Stimulated activated CD4-positive, alpha-beta T cell treated with anti-CD3 and anti-CD28 coated beads, Interleukin-2, amount 100 ng/mL, for 48 hours (primary cell): ENCODE results near the gene CAMTA1.

Experiments used
- DNase-seq, 2 donors: peaks; one replicate each; pipeline ENCODE4 v3.0.0-alpha.2; 2020

Gene CAMTA1

DNA sequence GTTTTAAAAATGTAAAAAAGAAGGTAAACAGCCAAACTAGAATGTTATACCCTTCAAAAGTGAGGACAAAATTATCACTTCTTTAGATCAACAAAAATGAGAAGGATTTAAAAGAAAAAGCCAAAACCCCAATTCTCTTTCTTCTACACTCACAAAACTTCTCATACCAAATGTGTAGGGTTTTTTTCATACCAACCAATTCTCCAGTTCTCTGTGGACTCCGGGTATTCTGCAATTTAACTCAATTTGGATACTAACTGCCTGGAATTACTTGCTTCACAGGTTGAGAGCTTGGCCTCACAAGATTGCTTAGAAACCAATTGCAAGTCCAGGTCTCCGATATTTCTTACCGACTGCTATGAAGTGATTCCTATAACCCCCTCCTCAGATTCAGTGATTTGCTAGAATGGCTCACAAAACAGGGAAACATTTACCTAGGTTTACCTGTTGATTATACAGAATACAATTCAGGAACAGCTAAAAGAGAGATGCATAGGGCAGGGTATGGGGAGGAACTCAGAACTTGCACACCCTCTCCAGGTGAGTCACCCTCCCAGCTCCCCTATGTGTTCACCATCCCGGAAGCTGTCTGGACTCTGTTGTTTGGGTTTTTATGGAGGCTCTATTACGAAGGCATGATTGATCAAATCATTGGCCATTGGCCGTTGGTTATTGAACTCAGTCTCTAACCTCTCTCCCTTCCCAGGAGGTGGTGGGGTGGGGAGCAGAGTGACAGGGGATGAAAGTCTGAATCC, 67.1 kb downstream of the CAMTA1 start:
- no peak for DNase-seq

DNA sequence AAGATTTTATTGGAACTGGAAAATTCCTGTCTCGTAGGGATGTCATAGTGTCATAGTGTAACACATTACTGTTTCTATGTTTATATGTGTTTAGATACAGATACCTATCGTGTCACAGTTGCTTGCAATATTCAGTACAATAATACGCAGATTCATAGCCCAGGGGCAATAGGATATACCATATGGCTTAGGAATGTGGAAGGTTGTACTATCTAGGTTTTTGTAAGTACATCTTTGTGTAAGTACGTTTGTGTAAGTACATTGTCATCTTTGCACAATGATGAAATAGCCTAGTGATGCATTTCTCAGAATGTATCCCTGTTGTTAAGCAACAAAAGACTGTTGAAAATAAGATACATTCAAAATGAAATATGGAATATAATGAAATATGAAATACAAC, 68.9 kb downstream of the CAMTA1 start:
- DNase-seq = no peak

DNA sequence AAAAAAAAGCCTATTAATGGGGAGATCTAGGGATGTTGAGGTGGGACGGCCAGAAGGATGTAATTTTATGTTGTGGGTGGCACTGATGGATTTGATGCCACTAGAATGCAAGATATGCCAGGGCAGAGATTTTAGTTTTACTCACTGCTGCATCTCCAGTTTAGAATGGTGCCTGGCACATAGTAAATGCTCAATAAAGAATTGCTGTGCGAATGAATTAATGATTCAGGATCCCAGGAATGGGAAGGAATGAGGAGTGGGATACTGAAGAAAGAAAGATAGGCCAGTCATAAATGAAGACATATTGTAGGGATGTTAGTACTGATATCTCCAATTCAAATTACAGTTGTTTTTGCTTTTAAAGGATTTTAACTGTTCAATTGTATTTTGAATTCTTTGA, 72.6 kb downstream of the CAMTA1 start:
- no peak for DNase-seq

DNA sequence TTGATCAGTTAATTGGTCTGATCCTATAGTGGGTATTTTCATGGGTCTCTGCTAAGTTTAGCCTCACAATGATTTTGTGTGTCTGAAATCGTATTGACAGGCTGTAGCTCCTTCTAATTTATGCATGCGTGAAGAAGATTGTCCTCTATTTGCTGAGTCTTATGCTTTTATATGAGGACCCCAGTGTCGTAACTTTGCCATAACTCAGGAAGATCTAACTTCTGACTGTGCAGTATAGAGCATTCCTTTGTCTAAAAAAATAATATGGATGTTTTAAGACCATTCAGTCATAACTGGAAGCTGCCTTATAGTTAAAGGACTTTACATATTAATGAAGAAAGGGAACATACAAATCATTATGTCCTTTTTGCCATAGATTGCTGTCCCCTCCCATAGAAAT, 73.3 kb downstream of the CAMTA1 start:
- no peak for DNase-seq

DNA sequence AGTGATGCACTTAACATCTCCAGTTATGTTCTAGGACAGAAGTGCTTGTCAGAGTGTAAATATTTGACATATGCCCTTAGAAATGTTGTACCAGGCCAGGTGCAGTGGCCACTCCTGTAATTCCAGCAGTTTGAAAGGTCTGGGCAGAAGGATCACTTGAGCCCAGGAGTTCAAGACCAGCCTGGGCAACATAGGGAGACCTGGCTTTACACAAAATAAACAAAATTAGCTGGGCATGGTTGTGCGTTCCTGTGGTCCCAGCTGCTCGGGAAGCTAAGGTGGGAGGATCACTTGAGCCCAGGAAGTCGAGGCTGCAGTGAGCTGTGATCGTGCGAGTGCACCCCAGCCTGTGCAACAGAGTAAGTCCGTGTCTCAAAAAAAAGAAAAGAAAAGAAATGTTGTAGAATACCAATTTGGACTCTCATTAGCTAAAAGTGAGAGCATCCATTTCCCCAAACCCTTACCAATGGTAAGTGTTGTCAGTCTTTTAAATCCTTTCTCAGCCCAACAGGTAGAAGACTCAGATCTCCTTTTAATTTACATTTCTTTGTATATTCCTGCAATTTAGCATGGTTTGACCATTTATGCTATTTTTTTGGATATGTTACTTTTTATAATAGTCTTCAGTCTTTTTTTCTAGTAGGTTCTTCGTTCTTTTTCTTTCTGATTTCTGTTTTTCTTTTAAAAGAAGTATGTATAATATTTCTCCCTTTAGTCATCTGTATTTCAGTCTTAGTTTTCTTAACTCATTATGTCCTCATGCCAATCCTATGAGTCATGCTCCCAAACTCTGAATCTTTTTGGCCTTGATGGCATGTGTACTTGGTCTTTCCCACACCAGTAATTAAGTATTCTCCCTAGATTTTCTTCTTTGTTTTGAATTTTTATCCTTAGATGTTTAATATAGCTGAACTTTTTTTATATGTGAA, 74.4 kb downstream of the CAMTA1 start:
- no peak for DNase-seq

DNA sequence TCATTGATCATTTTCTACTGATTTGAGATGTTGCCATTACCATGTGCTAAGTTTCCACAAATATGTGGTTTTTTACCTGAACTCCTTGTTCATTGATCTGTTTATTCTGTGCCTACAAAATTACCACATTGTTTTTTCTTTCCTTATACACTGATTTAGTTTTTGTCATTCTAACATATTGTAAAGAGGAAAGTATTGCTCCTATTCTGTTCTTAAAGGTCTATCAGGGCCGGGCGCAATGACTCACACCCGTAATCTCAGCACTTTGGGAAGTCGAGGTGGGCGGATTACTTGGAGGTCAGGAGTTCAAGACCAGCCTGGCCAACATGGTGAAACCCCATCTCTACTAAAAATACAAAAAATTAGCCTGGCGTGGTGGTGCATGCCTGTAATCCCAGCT, 75.1 kb downstream of the CAMTA1 start:
- DNase-seq = no peak

DNA sequence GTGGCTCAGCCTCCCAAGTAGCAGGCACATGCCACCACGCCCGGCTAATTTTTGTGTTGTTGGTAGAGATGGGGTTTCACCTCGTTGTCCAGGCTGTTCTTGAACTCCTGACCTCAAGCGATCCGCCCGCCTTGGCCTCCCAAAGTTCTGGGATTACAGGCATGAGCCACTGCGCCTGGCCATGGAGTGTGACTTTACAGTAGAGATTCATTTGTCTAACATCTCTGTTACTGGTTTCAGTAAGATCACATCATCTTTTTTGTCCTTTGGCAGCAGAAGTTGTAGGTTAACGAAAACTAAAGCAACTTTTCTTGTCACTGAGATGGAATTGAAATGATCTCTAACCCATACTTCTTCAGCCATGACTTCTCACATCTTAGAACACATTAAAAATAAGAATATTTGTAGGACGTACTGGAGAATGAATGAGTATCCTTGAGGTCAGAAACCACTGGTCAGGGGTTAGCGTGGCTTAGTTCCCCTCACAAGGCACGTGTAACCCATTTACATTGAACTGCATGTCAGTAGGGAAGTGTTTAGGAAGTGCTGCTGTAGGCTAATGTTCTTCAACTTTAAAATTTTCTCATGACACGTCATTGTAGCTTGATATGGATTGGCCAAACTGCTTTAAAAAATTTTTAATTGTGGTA, 75.9 kb downstream of the CAMTA1 start:
- DNase-seq = no peak

DNA sequence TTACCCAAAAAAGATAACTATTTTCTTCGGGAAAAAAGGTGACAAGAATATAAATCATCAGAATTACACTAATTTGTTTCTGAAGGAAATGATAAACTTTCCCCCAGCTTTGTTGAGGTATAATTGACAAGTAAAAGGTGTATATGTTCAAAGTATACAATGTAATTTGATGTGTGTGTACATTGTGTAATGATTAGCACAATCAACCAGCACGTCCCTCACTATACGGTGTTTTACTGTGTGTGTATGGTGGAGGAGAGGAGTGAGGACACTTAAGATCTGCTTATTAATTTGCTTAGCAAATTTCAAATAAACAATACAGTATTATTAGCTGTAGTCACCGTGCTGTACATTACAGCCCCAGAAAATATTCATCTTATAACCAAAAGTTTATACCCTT, 77.7 kb downstream of the CAMTA1 start:
- DNase-seq = no peak

DNA sequence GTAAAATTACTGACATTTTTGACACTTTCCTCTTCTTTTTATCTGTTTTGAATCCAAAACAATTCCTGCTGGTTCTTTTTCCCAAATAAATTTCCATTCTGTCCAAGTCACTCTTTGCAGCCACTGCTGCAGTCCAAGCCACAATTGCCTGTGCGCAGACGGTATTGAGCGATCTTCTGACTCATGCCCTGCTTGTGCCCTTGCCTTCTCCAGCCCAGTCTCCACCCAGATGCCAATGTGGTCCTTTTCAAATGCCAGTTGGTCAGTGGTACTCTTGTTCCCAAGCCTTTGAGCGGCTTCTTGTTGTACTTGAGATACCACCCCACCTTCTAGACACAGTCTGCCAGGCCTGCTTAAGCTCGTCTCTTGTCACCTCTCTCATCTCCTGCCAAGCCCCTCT, 78.9 kb downstream of the CAMTA1 start:
- DNase-seq = no peak

DNA sequence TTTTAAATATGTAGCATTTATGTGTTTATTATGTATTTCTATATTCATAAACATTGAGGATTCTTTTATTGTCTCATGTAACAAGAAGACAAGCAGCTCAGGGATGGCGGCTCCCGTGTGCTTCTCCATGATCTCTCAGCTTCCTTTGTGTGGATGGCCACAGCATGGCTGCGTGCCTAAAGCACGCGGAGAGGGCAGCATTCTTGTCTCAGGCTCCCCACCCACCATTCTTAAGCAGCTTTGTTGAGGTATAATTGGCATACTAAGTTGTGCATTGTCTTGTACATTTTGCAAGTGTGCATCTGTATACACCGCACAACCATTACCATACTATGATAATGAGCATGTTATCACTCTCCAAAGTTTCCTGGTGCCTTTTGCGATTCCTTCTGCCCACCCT, 81.6 kb downstream of the CAMTA1 start:
- DNase-seq = no peak

DNA sequence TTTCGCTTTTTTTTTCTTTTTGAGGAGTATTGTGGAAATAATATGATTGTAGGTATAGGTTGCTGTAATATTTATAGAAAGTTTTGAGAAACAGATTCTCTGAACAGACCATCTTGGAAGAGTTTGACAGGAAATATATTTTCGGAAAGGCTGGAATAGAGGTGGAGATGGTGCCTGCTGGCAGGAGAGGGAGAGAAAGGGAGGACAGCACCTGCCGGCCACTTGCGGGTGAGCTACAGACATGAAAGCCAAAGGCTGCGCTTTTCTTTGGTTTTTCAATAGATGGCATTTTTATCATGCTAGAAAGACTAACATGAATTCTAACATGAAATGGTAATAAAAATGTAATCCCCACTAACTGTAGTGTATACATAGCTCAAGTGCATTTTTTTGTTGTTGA, 82.1 kb downstream of the CAMTA1 start:
- no peak for DNase-seq

DNA sequence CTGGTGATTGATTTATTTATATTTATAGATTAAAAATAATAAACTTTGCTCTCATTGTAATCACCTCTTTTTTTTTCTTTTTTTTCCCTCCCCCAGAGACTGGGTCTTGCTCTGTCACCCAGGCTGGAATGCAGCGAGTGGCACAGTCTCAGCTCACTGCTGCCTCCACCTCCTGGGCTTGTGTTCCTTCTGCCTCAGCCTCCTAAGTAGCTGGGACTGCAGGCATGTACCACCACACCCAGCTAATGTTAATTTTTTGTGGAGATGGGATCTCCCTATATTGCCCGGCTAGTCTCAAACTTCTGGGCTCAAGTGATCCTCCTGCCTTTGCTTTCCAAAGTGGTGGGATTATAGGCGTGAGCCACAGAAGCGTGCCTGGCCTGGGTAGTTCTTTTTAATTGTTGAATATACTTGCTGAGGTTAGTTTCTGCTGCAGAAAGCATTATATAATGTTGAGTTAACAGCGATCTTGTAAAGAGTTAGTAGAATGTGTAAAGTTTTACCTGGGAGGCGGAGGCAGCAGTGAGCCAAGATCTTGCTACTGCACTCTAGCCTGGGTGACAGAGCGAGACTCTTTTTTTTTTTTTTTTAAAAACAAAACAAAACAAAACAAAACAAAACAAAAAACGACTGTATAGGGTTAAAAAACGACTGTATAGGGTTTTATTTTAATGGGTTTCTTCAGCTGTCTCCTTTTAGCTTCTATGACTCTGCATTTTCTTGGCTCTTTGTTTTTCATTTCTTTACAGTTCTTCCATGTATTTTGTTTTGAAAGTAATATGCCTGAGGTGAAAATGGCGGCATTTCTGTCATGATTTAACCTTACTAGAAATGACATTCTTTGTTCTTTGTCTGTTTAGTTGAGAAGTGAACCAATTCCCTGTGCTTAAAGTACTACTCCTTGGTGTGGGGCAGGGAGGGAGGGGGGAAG, 82.7 kb downstream of the CAMTA1 start:
- DNase-seq = no peak

DNA sequence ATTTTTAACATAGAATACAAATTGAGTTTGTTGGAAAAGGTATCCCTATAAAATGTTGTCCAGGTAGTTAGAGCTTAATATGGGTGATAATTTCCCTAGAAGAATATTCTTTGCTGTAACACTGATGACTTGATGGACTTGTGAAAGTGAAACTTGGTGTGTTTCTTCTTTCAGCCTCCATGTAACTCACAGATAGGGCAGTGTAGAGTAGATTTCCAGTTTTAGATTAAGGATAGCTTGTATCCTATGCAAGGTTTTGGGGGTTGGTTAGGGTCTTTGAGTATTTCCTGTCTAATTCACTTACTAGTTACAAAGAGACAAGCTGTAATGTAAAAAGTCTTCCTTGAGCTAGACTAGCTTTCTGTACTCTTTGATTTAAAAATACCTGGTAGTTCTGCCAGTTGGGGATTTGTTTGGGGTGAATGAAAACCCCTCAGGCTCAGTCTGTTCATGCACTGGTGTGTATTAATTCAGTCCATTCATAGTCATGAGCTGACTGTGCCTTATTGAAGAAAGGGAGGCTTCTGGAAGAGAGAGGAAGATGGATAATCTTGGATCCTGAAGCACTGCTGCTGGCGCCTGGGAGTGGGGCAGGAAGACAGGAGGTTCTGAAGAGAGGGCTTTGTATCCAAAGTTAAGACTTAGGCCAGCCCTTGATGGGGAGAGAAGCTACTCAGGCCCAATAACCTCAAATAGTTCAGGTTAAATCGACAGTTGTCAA, 83.6 kb downstream of the CAMTA1 start:
- DNase-seq = no peak

DNA sequence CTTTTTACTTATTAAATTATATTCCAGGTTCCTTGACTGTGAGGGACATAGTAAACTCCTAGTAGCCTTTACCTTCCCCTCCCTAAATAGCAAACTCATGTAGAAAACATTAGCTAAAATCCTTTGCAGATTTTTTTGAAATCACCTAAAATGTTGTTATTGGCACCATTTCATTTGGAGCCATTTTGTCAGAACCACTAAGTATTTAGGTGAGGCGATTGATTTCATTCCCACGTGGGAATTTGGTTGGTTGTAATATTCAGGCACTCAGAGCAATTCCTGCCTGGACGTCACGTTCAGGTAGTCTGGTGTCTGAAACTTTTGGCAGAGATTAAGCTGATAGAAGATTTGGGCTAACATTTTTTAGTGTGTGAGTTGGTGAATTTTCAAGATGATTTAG, 84.3 kb downstream of the CAMTA1 start:
- DNase-seq = no peak

DNA sequence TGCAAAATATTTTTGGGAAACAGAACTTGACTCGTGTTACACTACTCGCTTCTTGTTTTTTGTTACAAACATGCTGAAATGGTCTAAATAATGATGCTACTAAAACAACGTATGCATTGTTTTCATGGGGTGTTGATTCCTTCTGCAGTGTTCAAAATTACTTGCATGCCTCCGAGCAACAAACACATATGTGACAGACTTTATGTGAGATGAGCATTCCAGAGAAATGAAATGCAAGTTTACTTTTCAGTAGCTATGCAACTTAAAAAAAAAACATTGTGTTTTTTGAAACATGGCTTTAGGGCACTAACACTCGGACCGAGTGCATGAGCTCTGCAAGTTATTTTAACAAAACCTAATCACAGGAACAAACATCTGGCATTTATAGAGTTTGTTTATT, 84.8 kb downstream of the CAMTA1 start:
- no peak for DNase-seq

DNA sequence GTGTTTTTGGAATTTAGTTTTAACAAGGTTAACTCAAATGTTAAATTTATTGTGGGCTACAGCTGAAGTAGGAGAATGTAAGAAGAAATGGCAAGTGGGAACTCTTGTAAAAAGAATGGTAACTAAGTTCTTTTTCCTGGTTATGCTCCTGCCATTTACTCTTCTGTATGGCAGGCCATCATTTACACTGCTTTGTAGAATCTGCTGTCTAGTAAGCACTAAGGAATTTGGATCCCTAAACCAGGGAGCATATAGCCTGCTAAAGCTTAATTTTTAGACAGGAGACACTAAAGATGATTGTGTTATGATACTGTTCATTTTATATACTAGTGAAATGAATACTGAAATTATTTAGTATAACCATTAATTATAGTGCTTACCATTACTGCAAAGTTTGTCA, 85.3 kb downstream of the CAMTA1 start:
- no peak for DNase-seq

DNA sequence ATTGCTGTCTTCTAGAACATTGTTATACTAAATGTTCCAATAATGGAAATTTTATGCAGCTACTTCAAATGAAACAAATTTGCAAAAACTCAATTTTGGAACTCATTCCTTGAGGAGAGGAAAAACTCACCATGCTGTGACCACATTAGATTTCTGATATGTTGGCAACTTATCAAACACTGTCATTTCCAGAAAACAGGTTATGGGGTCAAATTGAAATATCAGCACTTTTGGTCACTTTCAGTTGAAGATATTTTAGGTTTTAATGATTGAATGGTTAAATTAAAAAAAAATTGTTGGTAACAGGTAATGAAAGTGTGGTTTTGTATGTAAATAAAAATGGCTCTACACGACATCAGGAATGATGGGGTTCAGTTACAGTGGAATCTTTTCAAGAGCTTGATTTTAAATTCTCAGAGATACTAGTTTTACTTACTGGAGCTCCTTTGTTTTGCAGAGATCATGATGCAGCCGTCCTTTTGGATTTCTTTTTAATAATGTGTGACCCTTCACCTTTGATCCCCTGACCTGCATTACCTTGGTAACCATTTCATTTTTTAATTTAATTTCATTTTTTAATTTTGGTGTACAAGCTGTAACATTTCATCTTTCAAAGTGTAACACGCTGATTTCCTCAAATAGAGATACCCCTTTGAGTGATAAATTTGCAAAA, 86.2 kb downstream of the CAMTA1 start:
- DNase-seq = no peak

DNA sequence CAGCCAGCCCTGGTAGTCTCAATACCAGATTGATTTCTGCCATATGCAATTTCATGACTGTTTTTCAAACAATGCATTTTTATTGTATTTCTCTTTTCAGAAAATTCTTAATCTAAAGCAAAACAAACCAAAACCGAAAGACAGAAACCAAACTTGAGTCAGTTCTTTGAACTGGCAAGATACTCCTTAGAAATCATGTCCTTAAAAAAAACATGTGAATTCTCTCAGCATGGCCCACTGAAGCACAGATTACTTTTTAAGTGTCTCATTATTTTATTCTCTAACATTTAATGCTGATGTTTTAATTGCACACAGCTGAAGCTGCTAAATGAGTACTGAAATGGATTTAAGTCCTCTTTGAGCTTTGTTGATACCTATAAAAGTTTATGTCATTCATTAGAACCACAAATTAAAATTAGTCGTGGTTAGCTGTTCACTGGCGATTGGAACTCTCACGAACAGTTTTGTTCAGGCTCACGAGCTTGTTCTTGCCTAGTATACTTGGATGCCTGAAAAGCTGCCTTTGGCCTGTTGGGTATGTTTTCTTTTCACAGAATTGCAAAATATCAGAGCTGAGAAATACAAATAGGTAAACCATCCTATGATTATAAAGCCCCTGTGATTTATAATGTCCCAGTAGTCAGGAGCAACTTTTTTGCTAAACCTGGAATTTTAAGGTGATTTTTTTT, 87.5 kb downstream of the CAMTA1 start:
- DNase-seq = no peak

DNA sequence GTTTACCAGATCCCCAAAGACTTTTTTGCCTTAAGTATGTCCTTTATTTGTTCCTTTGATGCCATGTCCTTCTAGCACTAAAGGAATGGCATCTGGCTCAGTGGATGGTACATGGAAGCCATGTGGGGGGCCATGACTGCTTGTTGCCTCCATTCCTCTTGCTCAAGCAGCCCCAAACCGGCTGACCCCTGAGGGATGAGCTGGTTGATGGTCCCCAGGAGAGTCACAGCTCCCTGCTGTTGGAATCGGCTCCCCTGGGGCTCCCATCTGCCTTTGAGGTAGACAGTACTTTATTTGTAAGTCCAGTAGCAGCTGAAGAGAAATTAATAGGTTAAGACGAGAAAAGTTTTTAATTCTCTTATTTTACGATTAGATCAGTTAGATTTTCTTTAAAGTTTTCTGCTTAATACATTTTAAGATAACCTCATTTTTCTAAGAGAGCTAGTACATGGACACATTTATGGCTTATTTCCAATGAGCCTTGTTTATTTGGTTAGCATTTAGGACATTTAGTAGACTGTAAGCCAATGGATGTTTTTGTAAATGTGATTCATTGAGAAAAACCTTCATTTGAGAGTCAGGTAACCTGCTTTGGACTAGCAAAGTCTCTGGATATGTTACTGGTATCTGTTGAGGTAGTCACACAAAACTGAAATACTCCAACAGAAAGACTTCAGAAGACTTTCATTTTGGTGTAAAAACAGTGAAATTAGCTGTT, 88.2 kb downstream of the CAMTA1 start:
- DNase-seq = no peak

DNA sequence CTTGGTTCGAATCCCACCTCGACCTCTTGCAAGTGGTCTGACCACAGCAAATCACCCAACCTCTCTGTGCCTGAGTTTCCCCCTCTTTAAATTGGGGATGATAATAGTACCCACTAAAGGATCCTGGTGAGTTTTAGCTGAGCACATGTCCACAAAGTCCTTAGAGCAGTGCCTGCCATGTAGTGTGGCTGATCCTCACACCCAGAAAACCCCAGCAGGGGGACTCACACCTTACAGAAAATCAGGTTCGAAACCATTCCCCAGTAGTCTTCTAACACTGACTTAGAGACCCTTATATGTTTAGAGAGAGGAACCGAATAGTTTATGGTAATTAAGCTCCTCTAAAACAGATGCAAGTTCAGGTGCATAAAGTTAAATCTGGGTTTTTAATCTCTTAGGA, 89.0 kb downstream of the CAMTA1 start:
- no peak for DNase-seq
